Astrocyte (in vitro differentiated cells and primary cell): ENCODE measurements around the gene POU6F2.

Experiments
- EZH2 ChIP-seq: IDR thresholded peaks from 2 replicates; pipeline ENCODE4 v1.6.1; 2012; ENCODE audit warnings: mild to moderate bottlenecking, low read length, inconsistent platforms; ENCODE audit not compliant: insufficient read depth
- TF ChIP-seq, protein P1 (sequence below): IDR thresholded peaks from 2 replicates; pipeline ENCODE4 v1.5.1; 2011; ENCODE audit warnings: low read depth, mild to moderate bottlenecking, inconsistent platforms, low read length, moderate library complexity; ENCODE audit not compliant: insufficient read depth

DNA sequence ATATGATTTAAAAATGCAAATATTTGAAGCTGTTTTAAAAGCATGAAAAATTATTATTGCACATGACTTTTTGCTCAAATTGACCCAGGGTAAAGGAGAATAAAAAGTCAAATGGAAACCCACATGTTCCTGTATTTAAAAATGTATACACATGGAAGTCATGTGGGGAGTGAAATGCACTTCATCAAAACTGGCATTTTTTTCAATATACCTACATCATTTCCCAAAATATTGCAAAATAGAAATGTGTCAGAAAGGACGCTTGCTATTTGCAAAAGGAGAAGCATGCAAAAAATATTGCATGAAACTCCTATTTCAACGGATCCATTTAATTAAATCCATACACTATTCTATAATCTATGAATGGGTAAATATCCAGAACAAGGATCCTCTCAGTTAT, 117.0 kb downstream of the POU6F2 start:
- TF ChIP-seq EZH2: no peak
- TF ChIP-seq, protein P1, sequence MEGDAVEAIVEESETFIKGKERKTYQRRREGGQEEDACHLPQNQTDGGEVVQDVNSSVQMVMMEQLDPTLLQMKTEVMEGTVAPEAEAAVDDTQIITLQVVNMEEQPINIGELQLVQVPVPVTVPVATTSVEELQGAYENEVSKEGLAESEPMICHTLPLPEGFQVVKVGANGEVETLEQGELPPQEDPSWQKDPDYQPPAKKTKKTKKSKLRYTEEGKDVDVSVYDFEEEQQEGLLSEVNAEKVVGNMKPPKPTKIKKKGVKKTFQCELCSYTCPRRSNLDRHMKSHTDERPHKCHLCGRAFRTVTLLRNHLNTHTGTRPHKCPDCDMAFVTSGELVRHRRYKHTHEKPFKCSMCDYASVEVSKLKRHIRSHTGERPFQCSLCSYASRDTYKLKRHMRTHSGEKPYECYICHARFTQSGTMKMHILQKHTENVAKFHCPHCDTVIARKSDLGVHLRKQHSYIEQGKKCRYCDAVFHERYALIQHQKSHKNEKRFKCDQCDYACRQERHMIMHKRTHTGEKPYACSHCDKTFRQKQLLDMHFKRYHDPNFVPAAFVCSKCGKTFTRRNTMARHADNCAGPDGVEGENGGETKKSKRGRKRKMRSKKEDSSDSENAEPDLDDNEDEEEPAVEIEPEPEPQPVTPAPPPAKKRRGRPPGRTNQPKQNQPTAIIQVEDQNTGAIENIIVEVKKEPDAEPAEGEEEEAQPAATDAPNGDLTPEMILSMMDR: no peak
